Osteocyte (in vitro differentiated cells): ENCODE results near the gene CCDC174. TPM values are rescaled to one million over a fixed set of nuclear protein-coding genes. Genes with fewer than 3 reads are reported as not detected.

Experiments
- DNase-seq: peaks from one replicate; pipeline ENCODE4 v3.0.0; 2021; ENCODE audit warnings: mixed read lengths; ENCODE audit not compliant: unreplicated experiment; ENCODE audit errors: extremely low spot score
- H3K27ac Mint-ChIP-seq: one replicate; pipeline ENCODE4 v1.8.0; 2021; ENCODE audit warnings: mild to moderate bottlenecking, mixed read lengths; ENCODE audit not compliant: unreplicated experiment
- H3K27me3 Mint-ChIP-seq: one replicate; pipeline ENCODE4 v1.8.0; 2021; ENCODE audit warnings: mixed read lengths; ENCODE audit not compliant: unreplicated experiment
- H3K36me3 Mint-ChIP-seq: one replicate; pipeline ENCODE4 v1.8.0; 2021; ENCODE audit warnings: mixed read lengths; ENCODE audit not compliant: unreplicated experiment
- H3K4me1 Mint-ChIP-seq: one replicate; pipeline ENCODE4 v1.8.0; 2021; ENCODE audit warnings: mixed read lengths; ENCODE audit not compliant: unreplicated experiment
- H3K4me3 Mint-ChIP-seq: one replicate; pipeline ENCODE4 v1.8.0; 2021; ENCODE audit warnings: mild to moderate bottlenecking, moderate library complexity, mixed read lengths; ENCODE audit not compliant: unreplicated experiment
- H3K9me3 Mint-ChIP-seq: one replicate; pipeline ENCODE4 v1.8.0; 2021; ENCODE audit warnings: mixed read lengths; ENCODE audit not compliant: unreplicated experiment
- total RNA-seq: library from RNA; stranded (reverse); gene quantifications from 2 replicates; pipeline ENCODE4 v1.2.1, GENCODE V29; 2021
- TF ChIP-seq, protein P1 (sequence below): fragments of 200-600 bp; sonication (generic); IDR thresholded peaks from 2 replicates; pipeline ENCODE4 v1.5.0; 2021; ENCODE audit warnings: antibody characterized with exemption, mild to moderate bottlenecking, moderate library complexity

Gene CCDC174
- total RNA-seq, 1 donor from 2014 or later = 18.4 TPM

GRCh38 chr3:14698601-14699244, 47.2 kb downstream of the CCDC174 start:
- no peaks in the 10 kb centered on the region for H3K36me3 Mint-ChIP-seq
- H3K27me3 Mint-ChIP-seq = peaks cover 28% of the 10 kb centered on the region
- TF ChIP-seq, protein P1, sequence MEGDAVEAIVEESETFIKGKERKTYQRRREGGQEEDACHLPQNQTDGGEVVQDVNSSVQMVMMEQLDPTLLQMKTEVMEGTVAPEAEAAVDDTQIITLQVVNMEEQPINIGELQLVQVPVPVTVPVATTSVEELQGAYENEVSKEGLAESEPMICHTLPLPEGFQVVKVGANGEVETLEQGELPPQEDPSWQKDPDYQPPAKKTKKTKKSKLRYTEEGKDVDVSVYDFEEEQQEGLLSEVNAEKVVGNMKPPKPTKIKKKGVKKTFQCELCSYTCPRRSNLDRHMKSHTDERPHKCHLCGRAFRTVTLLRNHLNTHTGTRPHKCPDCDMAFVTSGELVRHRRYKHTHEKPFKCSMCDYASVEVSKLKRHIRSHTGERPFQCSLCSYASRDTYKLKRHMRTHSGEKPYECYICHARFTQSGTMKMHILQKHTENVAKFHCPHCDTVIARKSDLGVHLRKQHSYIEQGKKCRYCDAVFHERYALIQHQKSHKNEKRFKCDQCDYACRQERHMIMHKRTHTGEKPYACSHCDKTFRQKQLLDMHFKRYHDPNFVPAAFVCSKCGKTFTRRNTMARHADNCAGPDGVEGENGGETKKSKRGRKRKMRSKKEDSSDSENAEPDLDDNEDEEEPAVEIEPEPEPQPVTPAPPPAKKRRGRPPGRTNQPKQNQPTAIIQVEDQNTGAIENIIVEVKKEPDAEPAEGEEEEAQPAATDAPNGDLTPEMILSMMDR = no peak

DNA sequence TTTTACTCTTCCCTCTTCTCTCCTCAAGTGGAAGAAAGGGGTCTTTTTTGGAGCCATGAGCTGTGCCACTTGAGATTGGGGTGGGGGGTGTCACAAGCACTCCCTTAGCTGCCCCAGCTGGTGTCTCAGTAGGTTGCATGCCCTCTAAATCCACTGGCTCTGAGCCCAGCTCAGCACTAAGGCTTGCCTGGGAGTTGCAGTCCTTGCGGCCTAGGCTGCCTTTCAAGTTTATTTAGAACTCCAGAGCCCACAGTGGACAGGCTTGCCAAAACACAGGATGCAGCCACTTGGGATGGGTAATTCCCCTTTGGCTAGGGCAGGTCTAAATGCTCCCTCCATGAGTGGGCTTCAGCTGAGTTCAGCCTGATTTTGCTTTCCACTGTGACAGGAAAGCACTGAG, 48.1 kb downstream of the CCDC174 start:
- TF ChIP-seq, protein P1 = no peak
- Mint-ChIP-seq H3K4me3 (no peak overlapping the region), H3K9me3 (no peaks in the 10 kb centered on the region), H3K4me1 (no peaks in the 10 kb centered on the region), H3K27me3 (peaks cover 20% of the 10 kb centered on the region), H3K36me3 (no peaks in the 10 kb centered on the region), H3K27ac (no peak overlapping the region)
- peak; percentile 71 for DNase-seq

More at GRCh38 chr3:14698601-14699244, 47.2 kb downstream of the CCDC174 start:
- H3K4me1 Mint-ChIP-seq = no peaks in the 10 kb centered on the region
- H3K27ac Mint-ChIP-seq = no peak overlapping the region
- H3K9me3 Mint-ChIP-seq = no peaks in the 10 kb centered on the region
- H3K4me3 Mint-ChIP-seq = no peak overlapping the region
- DNase-seq = peak; percentile 71

- Mint-ChIP-seq H3K27me3 (peaks cover 10% of the 10 kb centered on the region), H3K4me1 (no peaks in the 10 kb centered on the region), H3K9me3 (no peaks in the 10 kb centered on the region), H3K36me3 (no peaks in the 10 kb centered on the region), H3K4me3 (no peak overlapping the region), H3K27ac (no peak overlapping the region)
- TF ChIP-seq, protein P1 = no peak
- DNase-seq = peak; percentile 67
Measured at GRCh38 chr3:14700891-14701290, 49.3 kb downstream of the CCDC174 start.

DNA sequence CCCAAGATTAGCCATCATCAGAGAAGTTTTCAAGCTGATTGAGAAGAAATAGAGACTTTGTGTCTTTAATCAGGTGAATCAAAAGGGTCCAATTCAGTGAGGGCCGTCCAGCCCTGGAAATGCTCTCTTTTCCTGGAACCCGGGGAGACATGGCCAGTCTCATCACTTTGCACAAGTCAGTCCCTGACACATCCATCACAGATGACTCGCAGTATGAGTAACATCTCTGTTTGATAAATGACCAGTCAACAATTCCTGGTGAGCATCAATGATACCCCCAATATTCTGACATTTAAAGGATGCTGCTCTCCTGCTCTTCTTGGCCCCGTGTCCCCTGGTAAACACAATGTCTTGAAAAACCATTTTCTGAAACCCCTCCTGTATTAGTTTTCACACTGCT, 50.1 kb downstream of the CCDC174 start:
- H3K27ac Mint-ChIP-seq = no peak overlapping the region
- peaks cover 9% of the 10 kb centered on the region for H3K27me3 Mint-ChIP-seq
- DNase-seq = peak; percentile 53
- no peaks in the 10 kb centered on the region for H3K4me1 Mint-ChIP-seq
- no peak overlapping the region for H3K4me3 Mint-ChIP-seq
- H3K36me3 Mint-ChIP-seq = no peaks in the 10 kb centered on the region
- H3K9me3 Mint-ChIP-seq = no peaks in the 10 kb centered on the region
- TF ChIP-seq, protein P1 = no peak

DNA sequence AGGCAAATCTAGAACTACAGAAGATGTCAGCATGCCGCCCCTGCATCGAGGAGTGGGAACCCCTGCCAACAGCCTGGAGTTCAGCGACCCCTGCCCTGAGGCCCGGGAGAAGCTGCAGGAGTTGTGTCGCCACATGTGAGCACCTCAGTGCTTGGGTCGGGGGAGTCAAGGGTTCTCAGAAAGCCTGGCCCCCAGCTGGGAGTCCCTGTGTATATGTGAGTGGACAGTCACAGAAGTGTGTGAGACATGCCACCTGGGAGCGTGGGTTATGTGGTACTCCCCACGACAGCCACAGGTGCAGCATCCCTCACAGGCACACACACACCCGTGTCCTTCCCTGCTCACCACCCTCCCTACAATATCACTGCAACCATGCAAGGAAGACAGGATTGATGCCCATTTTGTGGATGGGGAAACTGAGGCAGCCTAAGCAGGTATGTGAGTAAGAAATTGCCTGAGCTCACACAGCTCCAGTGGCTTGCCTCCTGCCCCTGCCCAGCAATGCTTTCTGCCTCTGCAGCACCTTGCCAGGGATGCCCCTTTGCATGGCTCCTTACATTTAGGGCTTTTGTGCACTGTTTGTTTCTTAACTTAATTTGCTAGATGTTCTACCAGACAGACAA, 51.7 kb downstream of the CCDC174 start:
- Mint-ChIP-seq H3K4me3 (no peak overlapping the region), H3K27me3 (peaks cover 4% of the 10 kb centered on the region), H3K27ac (no peak overlapping the region), H3K36me3 (no peaks in the 10 kb centered on the region), H3K4me1 (no peaks in the 10 kb centered on the region), H3K9me3 (no peaks in the 10 kb centered on the region)
- DNase-seq = peak; percentile 78
- TF ChIP-seq, protein P1 = no peak
